ENCODE results near the gene USP36. TPM values are rescaled to one million over a fixed set of nuclear protein-coding genes. Genes with fewer than 3 reads are reported as not detected.

The USP36 gene
- total RNA-seq, 1 donor from 2014 or later = 58.6 TPM

DNA sequence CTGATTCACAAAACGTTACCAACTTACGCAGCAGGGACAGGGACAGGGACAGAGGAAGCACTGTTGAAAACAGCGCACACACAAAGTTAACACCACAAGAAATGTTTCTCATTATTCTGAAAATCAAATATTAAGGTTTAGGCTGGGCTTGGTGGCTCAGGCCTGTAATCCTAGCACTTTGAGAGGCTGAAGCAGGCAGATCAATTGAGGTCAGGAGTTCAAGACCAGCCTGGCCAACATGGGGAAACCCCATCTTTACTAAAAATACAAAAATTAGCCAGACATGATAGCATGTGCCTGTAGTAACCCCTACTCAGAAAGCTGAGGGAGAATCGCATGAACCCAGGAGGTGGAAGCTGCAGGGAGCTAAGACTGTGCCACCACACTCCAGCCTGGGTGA lies 62.7 kb downstream of the USP36 start:
- peak overlapping the region; percentile 15 for H3K27ac ChIP-seq
- peaks cover 64% of the 10 kb centered on the region for H3K4me1 ChIP-seq
- H3K36me3 ChIP-seq = no peaks in the 10 kb centered on the region
- ATAC-seq (no peak), DNase-seq (no peak)
- TF ChIP-seq, protein P1, sequence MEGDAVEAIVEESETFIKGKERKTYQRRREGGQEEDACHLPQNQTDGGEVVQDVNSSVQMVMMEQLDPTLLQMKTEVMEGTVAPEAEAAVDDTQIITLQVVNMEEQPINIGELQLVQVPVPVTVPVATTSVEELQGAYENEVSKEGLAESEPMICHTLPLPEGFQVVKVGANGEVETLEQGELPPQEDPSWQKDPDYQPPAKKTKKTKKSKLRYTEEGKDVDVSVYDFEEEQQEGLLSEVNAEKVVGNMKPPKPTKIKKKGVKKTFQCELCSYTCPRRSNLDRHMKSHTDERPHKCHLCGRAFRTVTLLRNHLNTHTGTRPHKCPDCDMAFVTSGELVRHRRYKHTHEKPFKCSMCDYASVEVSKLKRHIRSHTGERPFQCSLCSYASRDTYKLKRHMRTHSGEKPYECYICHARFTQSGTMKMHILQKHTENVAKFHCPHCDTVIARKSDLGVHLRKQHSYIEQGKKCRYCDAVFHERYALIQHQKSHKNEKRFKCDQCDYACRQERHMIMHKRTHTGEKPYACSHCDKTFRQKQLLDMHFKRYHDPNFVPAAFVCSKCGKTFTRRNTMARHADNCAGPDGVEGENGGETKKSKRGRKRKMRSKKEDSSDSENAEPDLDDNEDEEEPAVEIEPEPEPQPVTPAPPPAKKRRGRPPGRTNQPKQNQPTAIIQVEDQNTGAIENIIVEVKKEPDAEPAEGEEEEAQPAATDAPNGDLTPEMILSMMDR (IDR thresholded peaks at IDR 0.05) = no peak
- H3K4me3 ChIP-seq = no peak overlapping the region
- no peaks in the 10 kb centered on the region for H3K27me3 ChIP-seq (ENCODE audit: low read depth)
- intact Hi-C loops (cut with DNase I) = no loop called here
- no peaks in the 10 kb centered on the region for H3K9me3 ChIP-seq

DNA sequence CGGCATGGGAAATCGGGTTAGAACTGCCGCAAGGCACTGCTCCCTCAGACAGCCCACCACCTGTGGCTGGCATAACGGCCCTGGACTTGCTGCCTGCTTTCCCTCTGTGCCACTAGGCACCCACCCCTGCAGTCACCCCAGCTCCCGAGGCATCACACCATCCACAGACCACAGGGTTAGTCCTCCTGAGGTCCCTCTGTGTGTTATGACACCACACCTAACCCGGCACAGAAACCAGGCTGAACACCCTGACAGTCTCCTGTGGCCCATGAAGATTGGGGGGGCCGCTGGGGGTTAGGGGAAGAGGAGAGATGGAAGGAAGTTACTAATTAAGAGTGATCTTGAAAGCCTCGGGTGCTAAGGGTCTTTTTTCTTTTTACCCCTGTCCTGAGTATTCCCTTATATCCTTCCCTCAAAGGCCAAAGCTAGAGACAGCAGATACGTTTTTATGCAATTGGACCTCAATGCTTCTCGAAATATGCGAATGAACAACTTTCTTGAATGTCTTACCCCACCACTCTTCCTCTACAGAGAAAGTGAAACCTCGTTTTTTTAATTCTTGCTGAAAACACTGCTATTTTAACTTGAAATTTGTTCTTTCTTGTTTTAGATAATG lies 65.5 kb downstream of the USP36 start:
- peak overlapping the region; percentile 61 for H3K27ac ChIP-seq
- DNase-seq (no peak), ATAC-seq (peak; percentile 20 to 58)
- no peaks in the 10 kb centered on the region for H3K27me3 ChIP-seq (ENCODE audit: low read depth)
- TF ChIP-seq, protein P1 (IDR thresholded peaks at IDR 0.05) = no peak
- H3K4me3 ChIP-seq = peak overlapping the region; percentile 22
- peaks cover 64% of the 10 kb centered on the region for H3K4me1 ChIP-seq
- no peaks in the 10 kb centered on the region for H3K9me3 ChIP-seq
- H3K36me3 ChIP-seq = no peaks in the 10 kb centered on the region
- intact Hi-C loops (cut with DNase I) = no loop called here

DNA sequence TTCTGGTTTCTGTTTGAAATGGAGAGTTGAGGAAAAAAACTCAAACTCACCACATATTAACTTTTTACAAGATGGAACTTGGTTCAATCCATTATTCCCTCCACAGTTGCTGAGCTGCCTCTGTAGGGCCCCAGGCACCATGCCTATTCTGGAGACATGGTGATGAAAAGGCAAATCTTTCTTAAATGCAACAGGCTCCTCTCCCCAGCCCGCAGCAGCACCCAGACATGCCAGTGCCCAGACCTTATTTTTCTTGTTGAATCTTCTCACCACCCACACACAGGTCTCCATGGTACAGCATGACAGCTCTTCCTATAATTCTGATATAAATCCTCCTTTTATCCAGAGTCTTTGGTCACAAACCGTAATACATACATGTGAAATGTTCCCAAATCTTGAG lies 66.2 kb downstream of the USP36 start:
- Histone ChIP-seq H3K36me3 (no peaks in the 10 kb centered on the region), H3K27me3 (ENCODE audit: low read depth) (no peaks in the 10 kb centered on the region), H3K4me3 (peak overlapping the region; percentile 22), H3K9me3 (no peaks in the 10 kb centered on the region), H3K27ac (peak overlapping the region; percentile 61), H3K4me1 (peaks cover 61% of the 10 kb centered on the region)
- ATAC-seq = no peak
- DNase-seq = no peak
- intact Hi-C loops (cut with DNase I) = no loop called here
- TF ChIP-seq, protein P1 (IDR thresholded peaks at IDR 0.05) = no peak

DNA sequence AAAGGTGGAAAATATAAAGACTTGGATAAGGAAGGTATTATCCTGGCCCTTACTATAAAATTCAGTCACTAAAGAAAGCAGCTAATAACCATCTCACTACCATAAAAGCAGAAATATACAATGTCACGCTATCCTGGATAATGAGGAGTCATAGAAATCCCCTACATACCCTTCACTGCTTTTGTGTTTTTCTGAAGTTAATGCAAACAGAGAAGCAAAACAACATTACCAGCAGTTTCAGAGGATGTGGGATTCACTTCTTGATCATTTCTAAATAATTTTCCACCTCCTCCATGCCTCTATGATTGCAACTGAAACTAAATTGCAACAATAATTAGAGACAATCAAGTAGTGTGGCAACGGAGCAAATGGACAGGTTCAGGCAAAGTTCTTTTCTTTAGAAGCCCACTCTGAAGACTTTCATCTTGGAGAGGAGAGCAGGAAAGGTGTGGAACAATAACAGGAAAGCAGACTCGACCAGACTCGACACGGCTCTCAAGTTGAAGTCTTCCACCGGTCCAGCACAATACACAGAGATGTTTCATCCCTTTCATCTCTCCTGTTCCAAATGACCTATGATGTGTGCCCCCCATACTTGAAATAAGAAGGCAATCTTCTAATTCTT lies 68.7 kb downstream of the USP36 start:
- TF ChIP-seq, protein P1 (IDR thresholded peaks at IDR 0.05) = no peak
- ATAC-seq = no peak
- H3K4me3 ChIP-seq = peak overlapping the region; percentile 8
- H3K36me3 ChIP-seq = no peaks in the 10 kb centered on the region
- intact Hi-C loops (cut with DNase I) = no loop called here
- no peaks in the 10 kb centered on the region for H3K27me3 ChIP-seq (ENCODE audit: low read depth)
- H3K9me3 ChIP-seq = no peaks in the 10 kb centered on the region
- DNase-seq = no peak
- H3K27ac ChIP-seq = no peak overlapping the region
- H3K4me1 ChIP-seq = peaks cover 60% of the 10 kb centered on the region

DNA sequence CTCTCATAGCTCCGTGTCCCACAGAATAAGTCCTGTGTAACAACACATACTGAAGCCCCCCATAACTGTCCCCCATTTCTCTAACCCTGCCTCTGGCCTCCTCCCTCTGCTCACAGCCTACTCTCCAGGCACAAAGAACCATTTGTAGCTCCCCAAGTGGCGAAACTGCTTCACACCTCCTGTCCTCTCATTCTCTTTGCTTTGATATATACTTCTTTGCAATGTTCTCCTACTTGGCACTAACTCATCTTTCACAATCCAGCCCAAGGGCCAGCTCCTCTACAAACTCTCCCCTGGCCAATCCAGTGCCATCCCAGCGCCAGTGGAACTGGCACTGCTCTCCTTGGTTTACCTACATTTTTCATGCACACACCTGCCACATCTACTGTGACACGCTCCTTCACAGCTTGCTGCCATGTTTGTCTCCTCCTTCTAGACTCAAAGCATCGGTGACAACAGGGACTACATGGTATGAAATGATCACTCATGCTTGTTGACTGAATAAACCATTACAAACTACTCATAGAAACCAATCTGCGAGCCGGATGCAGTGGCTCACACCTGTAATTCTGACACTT lies 71.3 kb downstream of the USP36 start:
- Histone ChIP-seq H3K27me3 (ENCODE audit: low read depth) (no peaks in the 10 kb centered on the region), H3K36me3 (no peaks in the 10 kb centered on the region), H3K27ac (no peak overlapping the region), H3K4me1 (peaks cover 70% of the 10 kb centered on the region), H3K9me3 (no peaks in the 10 kb centered on the region), H3K4me3 (no peak overlapping the region)
- ATAC-seq = no peak
- TF ChIP-seq, protein P1 (IDR thresholded peaks at IDR 0.05) = no peak
- intact Hi-C loops (cut with DNase I) = no loop called here
- DNase-seq = no peak

Measured in lower lobe of right lung (tissue), 2 donors.